Cardiac fibroblast (primary cell): ENCODE measurements around the gene TRIM25.

Experiments used
- DNase-seq, 2 donors: peaks; one replicate each; pipeline versions ENCODE4 v3.0.0 to v3.0.0-alpha.2; 2010; ENCODE audit warnings: low read depth in 2 of 2
- H3K4me3 ChIP-seq, 2 donors: replicated peaks in 1 of 2; 1 replicate in 1 of 2; 2 replicates in 1 of 2; pipeline ENCODE4 v1.5.1; 2011; ENCODE audit warnings: low read depth in 2 of 2, low read length in 2 of 2, mild to moderate bottlenecking in 2 of 2, moderate library complexity in 1 of 2
- CTCF ChIP-seq: IDR thresholded peaks from one replicate; pipeline ENCODE4 v1.5.1; 2011; ENCODE audit warnings: low read depth, mild to moderate bottlenecking, low read length, inconsistent platforms

The TRIM25 gene

GRCh38 chr17:56870081-56870651 lies 43.7 kb downstream of the TRIM25 start:
- no peak overlapping the region for H3K4me3 ChIP-seq
- TF ChIP-seq CTCF, result no peak
- no peak for DNase-seq

- DNase-seq, result no peak
- H3K4me3 ChIP-seq, result no peak overlapping the region
- TF ChIP-seq CTCF, result no peak
These were observed 45.1 kb downstream of the TRIM25 start for GRCh38 chr17:56868716-56869115.

GRCh38 chr17:56867948-56868376 lies 45.9 kb downstream of the TRIM25 start:
- TF ChIP-seq CTCF, result no peak
- H3K4me3 ChIP-seq, result no peak overlapping the region
- peak; percentile 42 to 56 for DNase-seq

- no peak overlapping the region for H3K4me3 ChIP-seq
- DNase-seq, result peak in 1 of 2 donors; percentile 5
- TF ChIP-seq CTCF, result no peak
These were observed 47.4 kb downstream of the TRIM25 start for GRCh38 chr17:56866496-56866895.

- no peak overlapping the region for H3K4me3 ChIP-seq
- TF ChIP-seq CTCF, result no peak
- no peak for DNase-seq
These were observed 47.8 kb downstream of the TRIM25 start for GRCh38 chr17:56866076-56866475.

GRCh38 chr17:56863974-56864373 lies 49.9 kb downstream of the TRIM25 start:
- DNase-seq, result no peak
- H3K4me3 ChIP-seq, result no peak overlapping the region
- no peak for TF ChIP-seq CTCF

GRCh38 chr17:56861899-56862298 lies 52.0 kb downstream of the TRIM25 start:
- DNase-seq, result no peak
- H3K4me3 ChIP-seq, result no peak overlapping the region
- no peak for TF ChIP-seq CTCF
